Measurements from ENCODE around the gene LCTL.

GRCh38 chr15:66573719-66574595, 8.2 kb upstream of the LCTL start:
- no peak for TF ChIP-seq TAF1 (IDR thresholded peaks at IDR 0.05; ENCODE audit: low read depth, low read length)
- no peak for TF ChIP-seq POLR2A (IDR thresholded peaks at IDR 0.05; ENCODE audit: low read depth, low read length)
- TF ChIP-seq POLR2AphosphoS5 (IDR thresholded peaks at IDR 0.05; ENCODE audit: low read depth, low read length), result no peak
- TF ChIP-seq SPI1 (IDR thresholded peaks at IDR 0.05; ENCODE audit: low read depth, low read length), result 0 out of 2 replicates have a peak, but pooled peaks have one; percentile 5
